K562 treated with DMSO at 1 percent for 24 hours (cell line): ENCODE results near the gene RPS6KL1. TPM values are rescaled to one million over a fixed set of nuclear protein-coding genes. Genes with fewer than 3 reads are reported as not detected.

Experiments
- total RNA-seq: library from RNA; unstranded; fragments of 300-600 nt; gene quantifications from 2 replicates; pipeline ENCODE4 v1.2.3, GENCODE V29; 2022; ENCODE audit warnings: low read depth; ENCODE audit not compliant: insufficient read depth

Gene RPS6KL1, protein sequence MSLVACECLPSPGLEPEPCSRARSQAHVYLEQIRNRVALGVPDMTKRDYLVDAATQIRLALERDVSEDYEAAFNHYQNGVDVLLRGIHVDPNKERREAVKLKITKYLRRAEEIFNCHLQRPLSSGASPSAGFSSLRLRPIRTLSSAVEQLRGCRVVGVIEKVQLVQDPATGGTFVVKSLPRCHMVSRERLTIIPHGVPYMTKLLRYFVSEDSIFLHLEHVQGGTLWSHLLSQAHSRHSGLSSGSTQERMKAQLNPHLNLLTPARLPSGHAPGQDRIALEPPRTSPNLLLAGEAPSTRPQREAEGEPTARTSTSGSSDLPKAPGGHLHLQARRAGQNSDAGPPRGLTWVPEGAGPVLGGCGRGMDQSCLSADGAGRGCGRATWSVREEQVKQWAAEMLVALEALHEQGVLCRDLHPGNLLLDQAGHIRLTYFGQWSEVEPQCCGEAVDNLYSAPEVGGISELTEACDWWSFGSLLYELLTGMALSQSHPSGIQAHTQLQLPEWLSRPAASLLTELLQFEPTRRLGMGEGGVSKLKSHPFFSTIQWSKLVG
- 2.7 and 4.0 TPM in 2 replicates for total RNA-seq

GRCh38 chr14:74922752-74923401, at the start of gene RPS6KL1:
Gene RPS6KL1 (minus strand): TSS chr14:74923260. CDS start chr14:74921541, 1,719 bp downstream.

DNA sequence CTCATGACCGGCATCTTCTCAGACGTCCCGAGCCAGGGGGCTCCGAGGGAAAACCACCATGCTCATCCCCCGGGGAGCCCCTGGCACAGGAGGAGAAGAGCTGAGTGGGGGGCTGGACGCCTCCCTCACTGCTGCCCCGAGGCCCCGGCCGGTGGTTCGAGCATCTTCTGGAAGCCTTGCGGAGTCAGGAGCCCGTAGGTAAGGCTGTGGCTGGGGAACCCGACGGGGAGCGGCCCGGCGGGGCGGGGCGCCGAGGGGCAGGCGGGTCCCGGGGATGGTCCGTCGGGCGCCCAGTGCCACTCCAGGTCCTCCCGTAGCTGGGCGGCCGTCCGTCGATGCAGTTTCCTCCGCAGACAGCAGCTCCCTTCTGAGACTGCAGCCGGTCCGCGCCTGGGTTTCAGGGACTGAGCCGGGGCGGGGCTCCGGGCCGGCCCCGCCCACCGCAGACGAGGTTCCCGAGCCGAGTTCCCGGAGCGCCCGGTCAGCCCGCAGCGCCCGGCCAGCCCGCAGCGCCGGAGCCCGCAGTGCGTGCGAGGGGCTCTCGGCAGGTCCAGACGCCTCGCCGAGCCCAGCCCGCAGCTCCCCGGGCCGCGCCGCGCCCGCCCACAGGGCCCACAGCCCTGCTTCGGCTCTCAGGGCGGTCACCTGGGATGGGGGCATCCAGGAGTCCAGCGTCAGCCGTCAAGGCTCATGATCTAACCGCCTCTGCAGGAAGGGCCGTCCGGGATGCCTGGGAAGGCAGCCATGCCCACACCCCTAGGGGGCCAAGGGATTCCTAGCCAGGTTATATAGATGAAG, 32.4 kb upstream of the RPS6KL1 start, which contains the start of gene PGF:
PGF (minus strand) TSS at position 369 of the 798 bp plus-strand sequence; CDS start at position 14, 355 bp downstream.

GRCh38 chr14:74881431-74882102, 41.5 kb downstream of the RPS6KL1 start, which contains the start of gene DLST:
Gene DLST (plus strand): TSS chr14:74881916. CDS start chr14:74881954, 38 bp downstream.

GRCh38 chr14:74875941-74876913, 46.8 kb downstream of the RPS6KL1 start, which contains the start of gene PROX2:
Gene PROX2 (minus strand): TSS chr14:74876145. CDS start chr14:74863834, 12,311 bp downstream.

Other genes starting within 250 kb of the RPS6KL1 start
- gene AREL1, start 210.2 kb downstream of the RPS6KL1 start, total RNA-seq = 11.5 and 12.6 TPM in 2 replicates
- gene FCF1, start 210.1 kb downstream of the RPS6KL1 start, total RNA-seq = 23.3 and 23.9 TPM in 2 replicates
- 19.0 and 21.4 TPM in 2 replicates for gene YLPM1, start 159.9 kb downstream of the RPS6KL1 start, total RNA-seq
- gene PROX2, start 47.1 kb downstream of the RPS6KL1 start, total RNA-seq = 0.08 TPM in 1 of 2 replicates, not detected in the other
- 40.8 and 43.9 TPM in 2 replicates for gene DLST, start 41.3 kb downstream of the RPS6KL1 start, total RNA-seq
- gene PGF, start 32.3 kb upstream of the RPS6KL1 start, total RNA-seq = 1.1 and 2.0 TPM in 2 replicates
- gene EIF2B2, start 79.7 kb upstream of the RPS6KL1 start, total RNA-seq = 25.6 and 33.0 TPM in 2 replicates
- 3.6 and 3.8 TPM in 2 replicates for gene MLH3, start 128.2 kb upstream of the RPS6KL1 start, total RNA-seq
- gene ACYP1, start 140.8 kb upstream of the RPS6KL1 start, total RNA-seq = 37.6 and 41.1 TPM in 2 replicates
- 8.4 and 8.8 TPM in 2 replicates for gene ZC2HC1C, start 146.4 kb upstream of the RPS6KL1 start, total RNA-seq
- 29.1 and 36.4 TPM in 2 replicates for gene NEK9, start 203.8 kb upstream of the RPS6KL1 start, total RNA-seq